ENCODE data around the gene IGSF3. TPM values are rescaled to one million over a fixed set of nuclear protein-coding genes. Genes with fewer than 3 reads are reported as not detected.
A peak's percentile ranks its signal among the peaks of the same experiment; 100 is the strongest.
"Not testable (repeated sequence)": the region's sequence is repeated elsewhere in the genome, so short reads cannot be mapped to it uniquely, and the experiment has no call there.

The IGSF3 gene
- total and polyA plus RNA-seq, 2 experiments from 2014 or later = 8.8 to 34.0 TPM

DNA sequence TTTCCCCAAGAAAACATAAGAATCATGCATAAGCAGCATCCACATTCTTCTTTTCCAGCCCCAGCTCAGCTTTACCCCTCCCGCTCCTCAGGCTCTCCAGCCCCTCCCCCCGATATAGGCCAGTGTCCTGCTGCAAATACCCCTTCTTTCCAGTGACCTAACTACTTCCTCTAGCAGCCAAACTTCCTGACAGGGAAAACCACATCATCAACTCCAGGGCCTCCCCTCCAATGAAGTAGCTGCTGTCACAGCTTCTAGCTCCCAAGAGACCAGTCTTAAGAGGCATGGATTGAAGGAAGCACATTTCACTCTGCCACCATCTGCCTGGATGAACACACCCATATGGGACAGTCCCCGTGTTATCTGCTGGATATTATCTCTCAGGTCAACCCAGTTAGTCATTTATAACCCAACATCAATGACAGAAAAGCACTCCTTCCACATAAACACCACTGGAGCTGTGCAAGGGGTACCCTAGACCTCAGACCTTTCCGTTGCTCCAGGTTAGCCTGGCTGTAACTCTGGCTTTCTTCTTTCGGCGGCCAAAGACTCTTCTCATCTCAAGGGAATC is 57.6 kb downstream of the IGSF3 start:
- H3K4me1 ChIP-seq (ENCODE audit: insufficient read depth); H3K9me3 ChIP-seq (ENCODE audit: low read depth); H3K79me2 ChIP-seq; H3K27ac ChIP-seq; H3K4me2 ChIP-seq; H3K9me2 ChIP-seq (replicated peaks; ENCODE audit: insufficient read depth); DNase-seq (ENCODE audit: low spot score); H3K36me3 ChIP-seq (replicated peaks; ENCODE audit: insufficient read depth, low read depth); H3K27me3 ChIP-seq; H4K20me1 ChIP-seq (ENCODE audit: insufficient read depth, poor library complexity, severe bottlenecking); H3K4me3 ChIP-seq; H2AFZ ChIP-seq: not testable (repeated sequence)
- 81% methylated on average over 6 of the region's 6 CpGs for WGBS (ENCODE audit: low lambda C conversion rate, missing lambda C conversion rate)

DNA sequence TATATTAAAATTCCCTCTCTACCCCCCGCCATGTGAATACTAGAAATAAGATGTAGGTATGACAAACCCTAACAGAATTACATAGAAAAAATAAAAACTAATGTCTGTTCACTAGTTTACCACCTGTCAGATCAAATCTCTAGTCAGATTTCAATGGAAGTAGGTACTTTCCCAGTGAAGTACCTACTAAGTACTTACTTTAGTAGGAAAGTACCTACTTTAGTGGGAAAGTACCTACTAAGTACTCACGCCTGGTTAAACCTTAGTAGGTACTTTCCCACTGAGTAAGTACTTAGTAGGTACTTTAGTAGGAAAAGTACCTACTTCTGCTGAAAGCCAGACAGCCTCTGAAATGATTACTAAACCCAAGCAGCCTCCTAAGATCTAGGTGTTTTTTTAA is 58.7 kb downstream of the IGSF3 start:
- not testable (repeated sequence) for H3K27me3 ChIP-seq; H3K9me3 ChIP-seq (ENCODE audit: low read depth); H3K79me2 ChIP-seq; H4K20me1 ChIP-seq (ENCODE audit: insufficient read depth, poor library complexity, severe bottlenecking); H3K27ac ChIP-seq; H3K4me1 ChIP-seq (ENCODE audit: insufficient read depth); H3K9me2 ChIP-seq (replicated peaks; ENCODE audit: insufficient read depth); H3K36me3 ChIP-seq (replicated peaks; ENCODE audit: insufficient read depth, low read depth); DNase-seq (ENCODE audit: low spot score); H3K4me3 ChIP-seq; H3K4me2 ChIP-seq; H2AFZ ChIP-seq
- WGBS (ENCODE audit: low lambda C conversion rate, missing lambda C conversion rate) = 98% methylated on average over 2 of the region's 2 CpGs

DNA sequence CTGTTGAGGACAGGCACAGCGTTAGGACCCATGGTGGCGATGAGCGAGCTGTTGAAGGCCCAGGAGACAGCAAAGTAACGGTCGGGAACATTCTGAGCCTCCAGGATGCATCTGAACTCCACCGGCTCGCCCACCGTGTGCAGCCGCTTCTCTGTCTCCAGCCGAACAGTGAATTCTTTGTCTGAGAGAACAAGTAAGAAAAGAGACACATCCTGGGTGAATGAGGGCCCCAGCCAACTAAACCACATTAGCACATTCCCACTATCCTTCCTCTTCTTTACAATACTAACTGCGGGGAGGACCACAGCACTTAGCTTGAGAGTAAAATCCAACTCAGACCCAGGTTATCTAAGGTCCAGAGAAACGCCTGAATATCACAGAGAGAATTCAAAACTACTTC is 59.4 kb downstream of the IGSF3 start:
- not testable (repeated sequence) for H3K9me2 ChIP-seq (replicated peaks; ENCODE audit: insufficient read depth); H3K79me2 ChIP-seq; H3K9me3 ChIP-seq (ENCODE audit: low read depth); H4K20me1 ChIP-seq (ENCODE audit: insufficient read depth, poor library complexity, severe bottlenecking); H3K27me3 ChIP-seq; DNase-seq (ENCODE audit: low spot score); H2AFZ ChIP-seq; H3K4me3 ChIP-seq; H3K4me2 ChIP-seq; H3K27ac ChIP-seq; H3K36me3 ChIP-seq (replicated peaks; ENCODE audit: insufficient read depth, low read depth); H3K4me1 ChIP-seq (ENCODE audit: insufficient read depth)
- 93% methylated on average over 12 of the region's 12 CpGs for WGBS (ENCODE audit: low lambda C conversion rate, missing lambda C conversion rate)

DNA sequence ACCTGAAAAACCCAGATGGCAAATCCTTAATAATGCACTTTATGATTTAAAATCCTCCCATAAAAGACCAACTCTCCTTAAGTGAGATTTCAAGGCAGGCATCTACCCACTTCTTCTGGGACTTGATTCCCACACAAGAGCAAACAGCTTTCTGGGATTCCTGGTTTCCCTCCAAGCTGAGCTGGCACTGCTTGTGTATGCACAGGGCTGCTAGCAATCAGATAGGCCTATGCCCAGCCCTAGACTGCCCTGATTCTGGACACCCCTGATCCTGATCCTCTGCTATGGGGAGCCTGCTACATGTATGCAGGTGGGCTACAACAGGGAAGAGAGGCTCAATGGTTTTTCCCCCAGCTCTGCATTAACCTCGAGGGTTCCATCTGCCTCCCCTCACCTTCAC is 60.1 kb downstream of the IGSF3 start:
- 100% methylated on average over 1 of the region's 1 CpG for WGBS (ENCODE audit: low lambda C conversion rate, missing lambda C conversion rate)
- H3K9me2 ChIP-seq (replicated peaks; ENCODE audit: insufficient read depth); H3K27me3 ChIP-seq; H3K27ac ChIP-seq; H3K36me3 ChIP-seq (replicated peaks; ENCODE audit: insufficient read depth, low read depth); H3K79me2 ChIP-seq; H3K9me3 ChIP-seq (ENCODE audit: low read depth); H2AFZ ChIP-seq; H3K4me2 ChIP-seq; H3K4me1 ChIP-seq (ENCODE audit: insufficient read depth); DNase-seq (ENCODE audit: low spot score); H4K20me1 ChIP-seq (ENCODE audit: insufficient read depth, poor library complexity, severe bottlenecking); H3K4me3 ChIP-seq: not testable (repeated sequence)

DNA sequence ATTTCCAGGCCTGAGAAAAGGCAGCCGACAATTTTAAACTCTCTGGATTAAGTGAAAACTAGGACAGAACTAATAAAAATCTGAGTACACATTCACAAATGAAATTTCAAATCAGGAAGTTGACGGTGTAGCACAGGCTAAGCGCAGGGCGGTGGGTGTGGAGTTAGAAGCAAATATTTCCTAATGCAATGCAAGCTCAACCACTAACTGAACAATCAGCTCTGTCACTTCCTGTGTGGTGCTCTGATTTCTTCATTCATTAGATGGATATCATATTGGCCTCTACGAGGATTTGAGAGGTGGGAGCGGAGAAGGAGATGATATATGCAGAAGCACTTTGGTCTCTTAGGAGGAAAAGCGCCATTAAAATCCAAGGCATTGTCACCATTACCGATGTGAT is 61.5 kb downstream of the IGSF3 start:
- H3K4me1 ChIP-seq (ENCODE audit: insufficient read depth); H4K20me1 ChIP-seq (ENCODE audit: insufficient read depth, poor library complexity, severe bottlenecking); H3K4me3 ChIP-seq; H3K27me3 ChIP-seq; H3K9me3 ChIP-seq (ENCODE audit: low read depth); H3K9me2 ChIP-seq (replicated peaks; ENCODE audit: insufficient read depth); DNase-seq (ENCODE audit: low spot score); H3K4me2 ChIP-seq; H3K79me2 ChIP-seq; H2AFZ ChIP-seq; H3K36me3 ChIP-seq (replicated peaks; ENCODE audit: insufficient read depth, low read depth): not testable (repeated sequence)
- WGBS (ENCODE audit: low lambda C conversion rate, missing lambda C conversion rate) = 80% methylated on average over 8 of the region's 8 CpGs
- peak overlapping the region; percentile 15 for H3K27ac ChIP-seq

DNA sequence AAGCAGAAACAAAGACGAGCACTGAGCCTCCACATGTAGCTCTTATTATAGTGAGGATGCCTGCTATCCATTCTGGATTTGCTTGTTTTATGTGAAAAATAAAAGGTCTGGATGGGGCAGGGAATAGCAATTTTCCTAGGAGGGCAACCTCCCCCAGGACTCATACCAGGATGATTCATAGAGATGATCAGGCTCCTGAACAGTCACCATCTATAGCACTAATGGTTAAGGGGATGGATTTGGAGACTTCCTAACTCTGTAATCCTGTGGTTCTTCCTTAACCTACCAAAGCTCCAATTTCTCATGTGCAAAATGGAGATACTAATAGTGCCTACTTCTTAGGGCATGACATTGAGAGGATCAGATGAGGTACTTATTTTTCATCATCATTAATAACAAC is 62.2 kb downstream of the IGSF3 start:
- no peak for DNase-seq (ENCODE audit: low spot score)

DNA sequence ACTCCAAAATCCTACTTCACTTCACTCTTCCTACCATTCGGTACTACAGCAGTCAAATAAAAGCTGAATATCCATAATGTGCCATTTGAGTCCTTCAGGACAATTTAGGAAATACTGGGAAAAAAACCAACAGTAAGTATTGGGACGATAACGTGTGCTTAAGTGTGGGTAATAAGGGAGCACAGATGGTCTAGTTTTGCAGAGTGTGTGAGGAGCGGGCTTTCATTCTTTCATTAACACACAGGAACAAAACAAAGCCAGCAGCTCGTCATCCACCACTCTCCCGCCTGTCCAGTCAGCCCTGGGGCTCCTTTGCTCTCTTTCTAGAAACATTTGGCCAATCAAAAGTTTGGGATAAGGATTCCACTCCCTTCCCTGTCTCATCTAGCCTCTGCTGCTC is 63.1 kb downstream of the IGSF3 start:
- 78% methylated on average over 6 of the region's 6 CpGs for WGBS (ENCODE audit: low lambda C conversion rate, missing lambda C conversion rate)
- H3K27me3 ChIP-seq; H4K20me1 ChIP-seq (ENCODE audit: insufficient read depth, poor library complexity, severe bottlenecking); H3K36me3 ChIP-seq (replicated peaks; ENCODE audit: insufficient read depth, low read depth); H3K79me2 ChIP-seq; H3K4me2 ChIP-seq; H3K9me3 ChIP-seq (ENCODE audit: low read depth); H3K4me1 ChIP-seq (ENCODE audit: insufficient read depth); H2AFZ ChIP-seq; H3K9me2 ChIP-seq (replicated peaks; ENCODE audit: insufficient read depth); H3K27ac ChIP-seq; H3K4me3 ChIP-seq; DNase-seq (ENCODE audit: low spot score): not testable (repeated sequence)

More for the DNA sequence above, 62.2 kb downstream of the IGSF3 start:
- no peaks in the 10 kb centered on the region for H3K9me3 ChIP-seq (ENCODE audit: low read depth)
- 93% methylated on average over 1 of the region's 1 CpG for WGBS (ENCODE audit: low lambda C conversion rate, missing lambda C conversion rate)
- no peaks in the 10 kb centered on the region for H3K9me2 ChIP-seq (replicated peaks; ENCODE audit: insufficient read depth)
- no peak overlapping the region for H3K4me3 ChIP-seq
- TF ChIP-seq, protein P1, sequence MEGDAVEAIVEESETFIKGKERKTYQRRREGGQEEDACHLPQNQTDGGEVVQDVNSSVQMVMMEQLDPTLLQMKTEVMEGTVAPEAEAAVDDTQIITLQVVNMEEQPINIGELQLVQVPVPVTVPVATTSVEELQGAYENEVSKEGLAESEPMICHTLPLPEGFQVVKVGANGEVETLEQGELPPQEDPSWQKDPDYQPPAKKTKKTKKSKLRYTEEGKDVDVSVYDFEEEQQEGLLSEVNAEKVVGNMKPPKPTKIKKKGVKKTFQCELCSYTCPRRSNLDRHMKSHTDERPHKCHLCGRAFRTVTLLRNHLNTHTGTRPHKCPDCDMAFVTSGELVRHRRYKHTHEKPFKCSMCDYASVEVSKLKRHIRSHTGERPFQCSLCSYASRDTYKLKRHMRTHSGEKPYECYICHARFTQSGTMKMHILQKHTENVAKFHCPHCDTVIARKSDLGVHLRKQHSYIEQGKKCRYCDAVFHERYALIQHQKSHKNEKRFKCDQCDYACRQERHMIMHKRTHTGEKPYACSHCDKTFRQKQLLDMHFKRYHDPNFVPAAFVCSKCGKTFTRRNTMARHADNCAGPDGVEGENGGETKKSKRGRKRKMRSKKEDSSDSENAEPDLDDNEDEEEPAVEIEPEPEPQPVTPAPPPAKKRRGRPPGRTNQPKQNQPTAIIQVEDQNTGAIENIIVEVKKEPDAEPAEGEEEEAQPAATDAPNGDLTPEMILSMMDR (IDR thresholded peaks at IDR 0.05; ENCODE audit: poor library complexity) = no peak
- TF ChIP-seq EZH2 (IDR thresholded peaks at IDR 0.05; ENCODE audit: borderline replicate concordance) (no peak), EZH2phosphoT487 (IDR thresholded peaks at IDR 0.05; ENCODE audit: low read depth, severe bottlenecking, unreplicated experiment) (no peak)
- H3K79me2 ChIP-seq = no peaks in the 10 kb centered on the region
- H3K27me3 ChIP-seq = no peaks in the 10 kb centered on the region
- H3K4me2 ChIP-seq = no peak overlapping the region
- H4K20me1 ChIP-seq (ENCODE audit: insufficient read depth, poor library complexity, severe bottlenecking) = no peaks in the 10 kb centered on the region
- H3K4me1 ChIP-seq (ENCODE audit: insufficient read depth) = no peaks in the 10 kb centered on the region
- no peak overlapping the region for H2AFZ ChIP-seq
- H3K36me3 ChIP-seq (replicated peaks; ENCODE audit: insufficient read depth, low read depth) = no peaks in the 10 kb centered on the region
- H3K27ac ChIP-seq = no peak overlapping the region

DNA sequence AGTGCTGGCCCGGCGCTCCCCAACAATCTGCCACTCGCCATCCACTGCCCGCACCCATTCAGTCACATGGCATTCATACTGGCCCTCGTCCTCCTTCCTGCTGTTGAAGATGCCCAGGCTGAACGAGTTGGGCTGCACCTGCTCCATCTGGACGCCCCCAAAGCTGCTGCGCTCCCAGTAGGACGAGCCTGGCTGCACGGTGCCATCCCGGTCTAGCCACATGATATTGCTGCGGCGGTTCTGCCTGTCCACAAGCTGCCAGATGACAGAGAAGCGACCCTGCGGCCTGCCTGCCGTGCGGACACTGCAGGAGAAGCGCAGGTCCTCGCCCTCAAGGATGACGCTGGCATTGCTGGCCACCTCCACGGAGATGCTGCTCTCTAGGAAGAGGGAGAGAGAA is 63.9 kb downstream of the IGSF3 start:
- 97% methylated on average over 21 of the region's 21 CpGs for WGBS (ENCODE audit: low lambda C conversion rate, missing lambda C conversion rate)
- not testable (repeated sequence) for DNase-seq (ENCODE audit: low spot score); H3K79me2 ChIP-seq; H3K4me2 ChIP-seq; H3K4me1 ChIP-seq (ENCODE audit: insufficient read depth); H3K36me3 ChIP-seq (replicated peaks; ENCODE audit: insufficient read depth, low read depth); H2AFZ ChIP-seq; H3K9me3 ChIP-seq (ENCODE audit: low read depth); H3K27me3 ChIP-seq; H3K27ac ChIP-seq; H3K4me3 ChIP-seq; H3K9me2 ChIP-seq (replicated peaks; ENCODE audit: insufficient read depth); H4K20me1 ChIP-seq (ENCODE audit: insufficient read depth, poor library complexity, severe bottlenecking)
